Measurements from ENCODE around the gene SLC38A2. TPM values are rescaled to one million over a fixed set of nuclear protein-coding genes. Genes with fewer than 3 reads are reported as not detected.

Gene SLC38A2
- total RNA-seq, 1 donor from 2014 or later = 262 TPM

GRCh38 chr12:46364300-46364696, 8.3 kb downstream of the SLC38A2 start:
- no peak for TF ChIP-seq CTCF (IDR thresholded peaks at IDR 0.05; ENCODE audit: partially characterized antibody, unreplicated experiment)
- Mint-ChIP-seq H3K27ac (ENCODE audit: unreplicated experiment) (no peak overlapping the region), H3K4me3 (ENCODE audit: unreplicated experiment) (no peak overlapping the region), H3K9me3 (ENCODE audit: unreplicated experiment) (peaks cover 2% of the 10 kb centered on the region), H3K36me3 (ENCODE audit: unreplicated experiment) (peaks cover 1% of the 10 kb centered on the region), H3K4me1 (ENCODE audit: low read depth, unreplicated experiment) (peaks cover 7% of the 10 kb centered on the region), H3K27me3 (ENCODE audit: unreplicated experiment) (no peaks in the 10 kb centered on the region)
- DNase-seq = no peak

GRCh38 chr12:46363582-46364299, 8.8 kb downstream of the SLC38A2 start:
- no peak for DNase-seq
- peaks cover 7% of the 10 kb centered on the region for H3K36me3 Mint-ChIP-seq (ENCODE audit: unreplicated experiment)
- H3K27ac Mint-ChIP-seq (ENCODE audit: unreplicated experiment) = no peak overlapping the region
- H3K27me3 Mint-ChIP-seq (ENCODE audit: unreplicated experiment) = no peaks in the 10 kb centered on the region
- H3K4me3 Mint-ChIP-seq (ENCODE audit: unreplicated experiment) = no peak overlapping the region
- peaks cover 7% of the 10 kb centered on the region for H3K4me1 Mint-ChIP-seq (ENCODE audit: low read depth, unreplicated experiment)
- no peak for TF ChIP-seq CTCF (IDR thresholded peaks at IDR 0.05; ENCODE audit: partially characterized antibody, unreplicated experiment)
- peaks cover 2% of the 10 kb centered on the region for H3K9me3 Mint-ChIP-seq (ENCODE audit: unreplicated experiment)

GRCh38 chr12:46362895-46363581, 9.5 kb downstream of the SLC38A2 start:
- Mint-ChIP-seq H3K4me1 (ENCODE audit: low read depth, unreplicated experiment) (peaks cover 7% of the 10 kb centered on the region), H3K27me3 (ENCODE audit: unreplicated experiment) (no peaks in the 10 kb centered on the region), H3K9me3 (ENCODE audit: unreplicated experiment) (peaks cover 2% of the 10 kb centered on the region), H3K4me3 (ENCODE audit: unreplicated experiment) (no peak overlapping the region), H3K36me3 (ENCODE audit: unreplicated experiment) (peaks cover 8% of the 10 kb centered on the region), H3K27ac (ENCODE audit: unreplicated experiment) (no peak overlapping the region)
- no peak for DNase-seq
- TF ChIP-seq CTCF (IDR thresholded peaks at IDR 0.05; ENCODE audit: partially characterized antibody, unreplicated experiment) = no peak

GRCh38 chr12:46361667-46362034, 10.9 kb downstream of the SLC38A2 start:
- H3K9me3 Mint-ChIP-seq (ENCODE audit: unreplicated experiment) = peaks cover 5% of the 10 kb centered on the region
- no peaks in the 10 kb centered on the region for H3K27me3 Mint-ChIP-seq (ENCODE audit: unreplicated experiment)
- H3K4me1 Mint-ChIP-seq (ENCODE audit: low read depth, unreplicated experiment) = no peaks in the 10 kb centered on the region
- no peak for DNase-seq
- no peak overlapping the region for H3K27ac Mint-ChIP-seq (ENCODE audit: unreplicated experiment)
- no peak for TF ChIP-seq CTCF (IDR thresholded peaks at IDR 0.05; ENCODE audit: partially characterized antibody, unreplicated experiment)
- peaks cover 8% of the 10 kb centered on the region for H3K36me3 Mint-ChIP-seq (ENCODE audit: unreplicated experiment)
- H3K4me3 Mint-ChIP-seq (ENCODE audit: unreplicated experiment) = no peak overlapping the region
